B cell (primary cell): Measurements from ENCODE around the gene DENND1A. TPM values are rescaled to one million over a fixed set of nuclear protein-coding genes. Genes with fewer than 3 reads are reported as not detected.

Experiments
- ATAC-seq: fragments of 200-7000 bp; cut with Tn5 transposase; one replicate; pipeline ENCODE4 v1.10.0; 2021; ENCODE audit warnings: low read depth, mild to moderate bottlenecking, moderate number of reproducible peaks, moderate library complexity
- CTCF ChIA-PET: fragments of 350-600 bp; sonication (Branson Sonifier 250); formaldehyde crosslinking; loops from one replicate; lab custom pipeline; 2021; ENCODE audit warnings: antibody characterized with exemption, inconsistent platforms; lab: Charles Lee
- POLR2A ChIA-PET: fragments of 350-600 bp; sonication (Branson Sonifier 250); formaldehyde crosslinking; loops from one replicate; lab custom pipeline; 2021; ENCODE audit warnings: antibody characterized with exemption; lab: Charles Lee
- DNase-seq: peaks from one replicate; pipeline ENCODE4 v3.0.0; 2013
- H2AFZ ChIP-seq: 2 replicates; pipeline ENCODE4 v1.6.1; 2012; ENCODE audit warnings: mild to moderate bottlenecking, low read depth, low read length; ENCODE audit not compliant: insufficient read depth, poor library complexity, severe bottlenecking
- H3K27ac ChIP-seq, 2 donors: 1 replicate in 1 of 2; 2 replicates in 1 of 2; pipeline ENCODE4 v1.5.1; 2012 to 2013; ENCODE audit warnings: low read length in 2 of 2, mild to moderate bottlenecking in 2 of 2, moderate library complexity in 1 of 2
- H3K27me3 ChIP-seq, 4 experiments: fragments of 200-600 bp in 1 of 4; sonication (generic) in 1 of 4; replicated peaks in 1 of 4; 1 replicate in 2 of 4; 2 replicates in 2 of 4; pipeline versions ENCODE4 v1.6.1 to v1.7.0; 2013 to 2016; ENCODE audit warnings: low read length in 3 of 4, mild to moderate bottlenecking in 2 of 4, mixed read lengths in 1 of 4, moderate library complexity in 1 of 4; ENCODE audit not compliant: insufficient read depth in 4 of 4, control insufficient read depth in 3 of 4; ENCODE audit errors: control extremely low read depth in 1 of 4
- H3K36me3 ChIP-seq, 2 experiments: replicated peaks in 1 of 2; 1 replicate in 1 of 2; 2 replicates in 1 of 2; pipeline versions ENCODE4 v1.6.1 to v1.7.1; 2013; ENCODE audit warnings: low read length in 1 of 2; ENCODE audit not compliant: insufficient read depth in 2 of 2, control insufficient read depth in 1 of 2; ENCODE audit errors: control extremely low read depth in 1 of 2, extremely low read depth in 1 of 2
- H3K4me1 ChIP-seq, 2 donors: fragments of 200-600 bp in 1 of 2; sonication (generic) in 1 of 2; 1 replicate in 1 of 2; 2 replicates in 1 of 2; pipeline versions ENCODE4 v1.5.1 to v1.6.1; 2013 to 2017; ENCODE audit warnings: low read length in 2 of 2; ENCODE audit not compliant: control insufficient read depth in 2 of 2, insufficient read depth in 2 of 2
- H3K4me2 ChIP-seq: replicated peaks from 2 replicates; pipeline ENCODE3; 2012; ENCODE audit warnings: mild to moderate bottlenecking, low read depth, low read length; ENCODE audit not compliant: poor library complexity, severe bottlenecking
- H3K4me3 ChIP-seq, 5 experiments: fragments of 200-600 bp in 1 of 5; sonication (generic) in 1 of 5; 1 replicate in 3 of 5; 2 replicates in 2 of 5; pipeline versions ENCODE4 v1.5.1 to v1.7.0; 2011 to 2016; ENCODE audit warnings: low read length in 4 of 5, mild to moderate bottlenecking in 4 of 5, low read depth in 2 of 5, control low read depth in 1 of 5, moderate library complexity in 1 of 5; ENCODE audit not compliant: insufficient read depth in 1 of 5; ENCODE audit errors: control extremely low read depth in 1 of 5, extremely low read depth in 1 of 5
- H3K79me2 ChIP-seq: fragments of 200-600 bp; sonication (generic); one replicate; pipeline ENCODE4 v1.6.0; 2016; ENCODE audit warnings: low read length; ENCODE audit not compliant: control insufficient read depth, insufficient read depth
- H3K9ac ChIP-seq: fragments of 200-600 bp; sonication (generic); 2 replicates; pipeline ENCODE4 v1.6.1; 2017; ENCODE audit warnings: mild to moderate bottlenecking, low read length, moderate library complexity
- H3K9me3 ChIP-seq, 3 donors: one replicate each; pipeline versions ENCODE4 v1.6.1 to v1.7.1; 2013; ENCODE audit warnings: low read length in 2 of 3; ENCODE audit not compliant: control insufficient read depth in 2 of 3, insufficient read depth in 1 of 3; ENCODE audit errors: control extremely low read depth in 1 of 3
- H4K20me1 ChIP-seq: 2 replicates; pipeline ENCODE4 v1.6.0; 2012; ENCODE audit warnings: mild to moderate bottlenecking, low read length; ENCODE audit not compliant: insufficient read depth, control insufficient read depth, poor library complexity, severe bottlenecking
- H3K27ac Mint-ChIP-seq: one replicate; pipeline ENCODE4 v1.8.0; 2021; ENCODE audit warnings: mixed read lengths
- H3K27me3 Mint-ChIP-seq: one replicate; pipeline ENCODE4 v1.8.0; 2021; ENCODE audit warnings: mixed read lengths
- H3K4me1 Mint-ChIP-seq: one replicate; pipeline ENCODE4 v1.8.0; 2021; ENCODE audit warnings: mixed read lengths
- H3K4me3 Mint-ChIP-seq: one replicate; pipeline ENCODE4 v1.8.0; 2021; ENCODE audit warnings: mixed read lengths
- H3K9me3 Mint-ChIP-seq: one replicate; pipeline ENCODE4 v1.8.0; 2022; ENCODE audit warnings: mixed read lengths; ENCODE audit not compliant: insufficient read depth
- CTCF ChIP-seq: fragments of 200-600 bp; IDR thresholded peaks from one replicate; pipeline ENCODE4 v1.8.0; 2022; ENCODE audit warnings: antibody characterized with exemption, mild to moderate bottlenecking
- EZH2 ChIP-seq: IDR thresholded peaks from 2 replicates; pipeline ENCODE4 v1.6.1; 2012; ENCODE audit warnings: borderline replicate concordance, low read depth, mild to moderate bottlenecking, moderate library complexity, low read length; ENCODE audit not compliant: insufficient read depth, poor library complexity, severe bottlenecking
- WGBS: methylation state at CpG from one replicate; pipeline ENCODE4 v1.1.5; 2013; ENCODE audit warnings: missing lambda C conversion rate; ENCODE audit not compliant: insufficient coverage; 5-methylcytosine and 5-hydroxymethylcytosine counted together
- intact Hi-C: fragments of 100-400 bp; cut with micrococcal nuclease; formaldehyde crosslinking; loops from one replicate; pipeline ENCODE4 v1.10.0; 2022
- polyA plus RNA-seq: library from polyadenylated mRNA; depleted of rRNA; stranded (reverse); fragments of >200 nt; gene quantifications from 2 replicates; pipeline ENCODE4 v1.2.3, GENCODE V29; 2012
- total RNA-seq, 2 donors: library from RNA; stranded (reverse); fragments of 120-200 nt in 1 of 2; gene quantifications; 1 replicate in 1 of 2; 2 replicates in 1 of 2; pipeline versions ENCODE4 v1.2.3 to v1.2.4, GENCODE V29; 2013 to 2022

DENND1A gene
- total and polyA plus RNA-seq, 2 donors (not counting 1 experiment from before 2014, with no cell fraction given), result 10.8 to 26.0 TPM

GRCh38 chr9:123488722-123489321, 441.1 kb downstream of the DENND1A start:
- no peak overlapping the region for H3K27ac Mint-ChIP-seq
- H3K27me3 Mint-ChIP-seq, result no peaks in the 10 kb centered on the region
- whole genome bisulfite sequencing, result 97% methylated on average over 10 of the region's 16 CpGs
- H3K4me1 Mint-ChIP-seq, result no peaks in the 10 kb centered on the region
- Histone ChIP-seq H4K20me1 (no peaks in the 10 kb centered on the region), H3K4me2 (no peak overlapping the region), H3K4me1 (no peaks in the 10 kb centered on the region), H3K79me2 (no peaks in the 10 kb centered on the region), H3K4me3 (no peak overlapping the region), H3K9ac (no peak overlapping the region), H3K27ac (no peak overlapping the region), H3K9me3 (no peaks in the 10 kb centered on the region), H3K36me3 (peaks cover 0 to 2% of the 10 kb centered on the region in 2 experiments), H3K27me3 (no peaks in the 10 kb centered on the region), H2AFZ (no peak overlapping the region)
- H3K9me3 Mint-ChIP-seq, result no peaks in the 10 kb centered on the region
- POLR2A ChIA-PET, result no interaction called here
- DNase-seq, result no peak
- CTCF ChIA-PET, result no interaction called here
- TF ChIP-seq EZH2 (no peak), CTCF (no peak)
- intact Hi-C loops, result no loop called here
- no peak overlapping the region for H3K4me3 Mint-ChIP-seq
- ATAC-seq, result no peak

GRCh38 chr9:123487944-123488548, 441.9 kb downstream of the DENND1A start:
- 100% methylated on average over 2 of the region's 5 CpGs for WGBS
- H3K4me3 Mint-ChIP-seq, result no peak overlapping the region
- Histone ChIP-seq H3K9me3 (no peaks in the 10 kb centered on the region), H3K36me3 (peaks cover 0 to 4% of the 10 kb centered on the region in 2 experiments), H3K79me2 (no peaks in the 10 kb centered on the region), H3K27ac (no peak overlapping the region), H3K27me3 (no peaks in the 10 kb centered on the region), H2AFZ (no peak overlapping the region), H3K4me2 (no peak overlapping the region), H3K9ac (no peak overlapping the region), H3K4me3 (no peak overlapping the region), H3K4me1 (no peaks in the 10 kb centered on the region), H4K20me1 (no peaks in the 10 kb centered on the region)
- no peaks in the 10 kb centered on the region for H3K4me1 Mint-ChIP-seq
- no peaks in the 10 kb centered on the region for H3K27me3 Mint-ChIP-seq
- intact Hi-C loops, result no loop called here
- no peak overlapping the region for H3K27ac Mint-ChIP-seq
- ATAC-seq (no peak), DNase-seq (no peak)
- CTCF ChIA-PET, result no interaction called here
- no peaks in the 10 kb centered on the region for H3K9me3 Mint-ChIP-seq
- POLR2A ChIA-PET, result no interaction called here
- no peak for TF ChIP-seq CTCF
- no peak for TF ChIP-seq EZH2
